GM23248 (cell line): ENCODE measurements around the gene GATAD2A.

Experiments
- EZH2 ChIP-seq: fragments of 200-600 bp; sonication (generic); IDR thresholded peaks from 2 replicates; pipeline ENCODE4 v1.6.1; 2018; ENCODE audit warnings: antibody characterized with exemption, mild to moderate bottlenecking; ENCODE audit not compliant: insufficient read depth, poor library complexity, severe bottlenecking
- EZH2phosphoT487 ChIP-seq: fragments of 200-600 bp; sonication (generic); IDR thresholded peaks from 2 replicates; pipeline ENCODE4 v1.6.1; 2018; ENCODE audit warnings: antibody characterized with exemption, moderate library complexity, mild to moderate bottlenecking, low read depth; ENCODE audit not compliant: insufficient read depth

DNA sequence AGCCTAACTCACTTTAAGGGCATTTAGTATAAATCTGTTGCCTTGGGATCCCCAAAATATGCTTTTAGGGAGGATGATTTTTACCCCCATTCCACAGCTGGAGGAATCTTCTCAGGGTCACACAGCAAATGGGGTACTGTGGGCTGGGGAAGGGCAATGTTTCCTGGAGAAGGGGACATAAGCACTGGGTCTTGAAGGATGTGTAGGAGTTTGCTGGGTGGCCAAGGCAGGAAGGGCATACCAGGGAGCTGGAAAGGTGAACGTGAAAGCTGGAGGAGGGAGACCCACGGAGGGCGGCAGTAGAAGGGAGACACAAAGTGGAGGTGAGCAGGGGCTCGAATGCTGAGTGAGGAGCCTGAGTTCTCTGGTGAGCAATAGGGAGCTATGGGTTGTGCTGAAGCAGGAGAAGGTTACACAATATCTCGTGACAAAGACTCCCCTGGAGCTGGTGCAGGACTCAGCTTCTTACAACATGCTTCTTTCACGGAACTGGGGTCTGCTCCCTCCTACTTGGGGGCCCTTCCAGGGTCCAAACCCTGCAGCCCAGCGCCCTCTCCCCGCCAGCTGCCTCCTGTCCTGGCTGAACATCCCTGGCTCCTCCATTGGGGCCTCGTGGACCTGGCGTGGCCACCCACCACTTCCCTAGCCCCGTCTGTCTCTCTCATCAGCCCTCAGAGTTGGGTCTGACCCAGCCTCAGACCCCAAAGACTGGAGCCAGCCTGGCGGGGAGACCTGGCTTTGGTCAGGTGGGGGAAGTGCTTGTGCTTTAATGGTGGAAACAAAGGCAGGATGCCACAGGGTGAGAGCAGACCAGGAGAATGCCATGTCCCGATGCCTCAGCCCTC, 143.7 kb downstream of the GATAD2A start:
- no peak for TF ChIP-seq EZH2phosphoT487
- no peak for TF ChIP-seq EZH2
